Progenitor cell of endocrine pancreas (in vitro differentiated cells): ENCODE data around the gene PPP1R2B. TPM values are rescaled to one million over a fixed set of nuclear protein-coding genes. Genes with fewer than 3 reads are reported as not detected.

Experiments
- DNase-seq: peaks from one replicate; pipeline ENCODE4 v3.0.0; 2021; ENCODE audit warnings: low spot score; ENCODE audit not compliant: unreplicated experiment
- H3K27ac Mint-ChIP-seq: 2 replicates; pipeline ENCODE4 v1.8.0; 2021; ENCODE audit warnings: mild to moderate bottlenecking, moderate library complexity, mixed read lengths
- H3K27me3 Mint-ChIP-seq: 2 replicates; pipeline ENCODE4 v1.8.0; 2021; ENCODE audit warnings: mixed read lengths
- H3K36me3 Mint-ChIP-seq: 2 replicates; pipeline ENCODE4 v1.8.0; 2022; ENCODE audit warnings: mixed read lengths; ENCODE audit not compliant: insufficient read depth
- H3K4me1 Mint-ChIP-seq: 2 replicates; pipeline ENCODE4 v1.8.0; 2021; ENCODE audit warnings: low read depth, mixed read lengths
- H3K4me3 Mint-ChIP-seq: 2 replicates; pipeline ENCODE4 v1.8.0; 2021; ENCODE audit warnings: low read depth, mild to moderate bottlenecking, moderate library complexity, mixed read lengths
- H3K9me3 Mint-ChIP-seq: 2 replicates; pipeline ENCODE4 v1.8.0; 2021; ENCODE audit warnings: low read depth, mixed read lengths
- CTCF ChIP-seq: fragments of 200-600 bp; sonication (generic); IDR thresholded peaks from one replicate; pipeline ENCODE4 v1.5.0; 2021; ENCODE audit warnings: antibody characterized with exemption, mild to moderate bottlenecking; ENCODE audit not compliant: unreplicated experiment
- total RNA-seq: library from RNA; stranded (reverse); gene quantifications from 2 replicates; pipeline ENCODE4 v1.2.1, GENCODE V29; 2021

Gene PPP1R2B
- total RNA-seq, 1 donor from 2014 or later, result not detected

GRCh38 chr5:156865427-156865826 is 15.3 kb downstream of the PPP1R2B start:
- Mint-ChIP-seq H3K9me3 (no peaks in the 10 kb centered on the region), H3K4me1 (no peaks in the 10 kb centered on the region), H3K27ac (no peak overlapping the region), H3K4me3 (no peak overlapping the region), H3K36me3 (no peaks in the 10 kb centered on the region), H3K27me3 (no peaks in the 10 kb centered on the region)
- TF ChIP-seq CTCF, result no peak
- DNase-seq, result no peak

DNA sequence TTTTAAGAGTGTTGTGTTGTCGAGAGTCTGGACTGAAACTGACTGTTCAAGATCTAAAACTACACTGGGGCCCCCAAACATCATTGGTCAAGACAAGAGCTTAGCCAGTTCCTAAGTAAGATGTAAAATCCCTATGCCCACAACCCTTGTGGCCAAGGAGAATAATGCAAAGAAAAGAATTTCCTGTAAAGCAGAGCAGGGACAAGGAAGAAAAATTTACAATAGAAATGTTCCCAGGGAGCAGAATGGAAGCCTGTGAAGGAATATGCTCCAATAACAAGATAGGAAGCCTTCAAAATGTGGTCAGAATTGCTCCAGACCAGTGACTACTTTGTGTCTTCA is 20.4 kb downstream of the PPP1R2B start:
- no peak overlapping the region for H3K4me3 Mint-ChIP-seq
- peaks cover 5% of the 10 kb centered on the region for H3K9me3 Mint-ChIP-seq
- H3K4me1 Mint-ChIP-seq, result no peaks in the 10 kb centered on the region
- H3K36me3 Mint-ChIP-seq, result no peaks in the 10 kb centered on the region
- no peak for TF ChIP-seq CTCF
- no peaks in the 10 kb centered on the region for H3K27me3 Mint-ChIP-seq
- no peak overlapping the region for H3K27ac Mint-ChIP-seq
- no peak for DNase-seq

- DNase-seq, result no peak
- Mint-ChIP-seq H3K4me1 (no peaks in the 10 kb centered on the region), H3K36me3 (no peaks in the 10 kb centered on the region), H3K27ac (no peak overlapping the region), H3K4me3 (no peak overlapping the region), H3K9me3 (peaks cover 5% of the 10 kb centered on the region), H3K27me3 (no peaks in the 10 kb centered on the region)
- no peak for TF ChIP-seq CTCF
Measured at GRCh38 chr5:156871212-156871611, 21.1 kb downstream of the PPP1R2B start.

DNA sequence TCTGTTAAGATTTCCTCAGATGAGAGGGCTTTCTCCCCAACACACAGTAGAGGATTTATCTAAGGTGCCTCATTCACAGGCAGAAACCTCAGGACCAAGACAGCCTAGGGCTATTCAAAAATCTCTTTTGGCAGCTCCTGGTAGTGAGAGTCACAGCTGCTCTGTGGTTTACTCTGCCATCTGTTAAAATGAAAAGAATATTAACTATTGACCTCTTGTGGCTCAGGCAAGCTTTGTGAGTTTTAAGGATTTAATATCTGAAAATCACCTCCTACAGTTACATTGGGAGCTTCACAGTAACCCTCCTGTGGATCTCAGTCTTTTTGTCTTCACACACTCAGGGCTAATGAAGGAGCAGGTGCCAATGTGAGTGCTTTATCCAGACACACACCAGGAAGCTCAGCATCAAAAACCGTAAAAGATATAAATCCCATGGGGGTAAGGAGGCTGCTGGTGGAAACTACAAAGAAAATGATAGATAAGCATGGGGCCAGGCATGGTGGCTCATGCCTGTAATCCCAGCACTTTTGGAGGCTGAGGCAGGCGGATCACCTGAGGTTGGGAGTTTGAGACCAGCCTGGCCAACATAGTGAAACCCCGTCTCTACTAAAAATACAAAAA is 29.7 kb downstream of the PPP1R2B start:
- H3K36me3 Mint-ChIP-seq, result no peaks in the 10 kb centered on the region
- no peaks in the 10 kb centered on the region for H3K27me3 Mint-ChIP-seq
- no peak overlapping the region for H3K27ac Mint-ChIP-seq
- TF ChIP-seq CTCF, result no peak
- H3K4me1 Mint-ChIP-seq, result no peaks in the 10 kb centered on the region
- no peak overlapping the region for H3K4me3 Mint-ChIP-seq
- no peak for DNase-seq
- H3K9me3 Mint-ChIP-seq, result no peaks in the 10 kb centered on the region

DNA sequence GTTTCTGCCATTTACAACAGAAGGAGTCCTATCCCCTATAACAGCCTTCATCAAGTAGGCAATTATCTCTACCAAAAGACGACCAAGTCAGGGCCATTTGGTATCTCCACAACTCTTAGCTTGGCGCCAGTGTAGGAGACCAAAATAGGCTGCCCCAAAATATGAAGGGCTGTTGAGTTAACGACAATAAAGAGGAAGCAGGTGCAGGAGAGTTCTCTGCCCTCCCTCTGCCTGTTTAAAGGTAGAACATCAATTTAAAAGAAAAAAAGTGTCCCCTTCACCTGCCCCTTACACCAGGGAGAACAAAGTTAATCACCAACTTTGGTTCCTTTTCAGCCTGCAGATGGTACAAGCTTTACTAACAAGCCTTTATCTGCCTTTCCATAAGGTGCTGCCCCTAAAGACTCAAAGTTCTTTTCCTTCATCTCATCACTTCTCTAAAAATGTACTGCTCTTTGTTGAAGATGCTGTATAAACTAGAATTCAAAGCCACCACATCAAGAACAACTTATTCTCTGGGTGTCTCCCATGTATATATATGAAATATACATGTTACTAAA is 33.3 kb downstream of the PPP1R2B start:
- Mint-ChIP-seq H3K4me1 (peaks cover 2% of the 10 kb centered on the region), H3K4me3 (no peak overlapping the region), H3K36me3 (no peaks in the 10 kb centered on the region)

More for the DNA sequence above, 33.3 kb downstream of the PPP1R2B start:
- DNase-seq, result no peak
- Mint-ChIP-seq H3K27me3 (no peaks in the 10 kb centered on the region), H3K27ac (no peak overlapping the region), H3K9me3 (no peaks in the 10 kb centered on the region)
- TF ChIP-seq CTCF, result no peak
